NK-92 (cell line): ENCODE data around the gene ZNF185.

ENCODE experiments used
- DNase-seq: peaks from one replicate; lab custom pipeline; 2025; ENCODE audit not compliant: unreplicated experiment; lab: John Stamatoyannopoulos, UW

ZNF185 gene

GRCh38 chrX:152897222-152898131 lies at the start of gene ZNF185:
Gene ZNF185, plus strand, starts transcription at chrX:152898067. Its CDS starts 16,423 bp downstream, at chrX:152914490.
- no peak for DNase-seq

GRCh38 chrX:152850465-152850864 lies 47.4 kb upstream of the ZNF185 start:
- DNase-seq, result no peak

- DNase-seq, result no peak
Measured at GRCh38 chrX:152853986-152854385, 43.9 kb upstream of the ZNF185 start.

- no peak for DNase-seq
Measured at GRCh38 chrX:152861116-152861515, 36.8 kb upstream of the ZNF185 start.

GRCh38 chrX:152861826-152862225 lies 36.0 kb upstream of the ZNF185 start:
- no peak for DNase-seq

GRCh38 chrX:152865232-152865920 lies 32.5 kb upstream of the ZNF185 start:
- DNase-seq, result no peak

GRCh38 chrX:152866386-152866785 lies 31.5 kb upstream of the ZNF185 start:
- no peak for DNase-seq

GRCh38 chrX:152869972-152870371 lies 27.9 kb upstream of the ZNF185 start:
- DNase-seq, result no peak

GRCh38 chrX:152871260-152871659 lies 26.6 kb upstream of the ZNF185 start:
- no peak for DNase-seq

GRCh38 chrX:152872522-152872921 lies 25.3 kb upstream of the ZNF185 start:
- DNase-seq, result no peak

GRCh38 chrX:152873361-152873760 lies 24.5 kb upstream of the ZNF185 start:
- DNase-seq, result no peak

GRCh38 chrX:152876931-152877840 lies 20.7 kb upstream of the ZNF185 start:
- no peak for DNase-seq

GRCh38 chrX:152878976-152879755 lies 18.7 kb upstream of the ZNF185 start:
- DNase-seq, result no peak

GRCh38 chrX:152881289-152881688 lies 16.6 kb upstream of the ZNF185 start:
- DNase-seq, result no peak

- DNase-seq, result no peak
Measured at GRCh38 chrX:152884171-152884570, 13.7 kb upstream of the ZNF185 start.

GRCh38 chrX:152886716-152887115 lies 11.2 kb upstream of the ZNF185 start:
- no peak for DNase-seq

- DNase-seq, result no peak
Measured at GRCh38 chrX:152892499-152892898, 5.4 kb upstream of the ZNF185 start.

- no peak for DNase-seq
Measured at GRCh38 chrX:152892999-152893891, 4.6 kb upstream of the ZNF185 start.

GRCh38 chrX:152893980-152894610 lies 3.8 kb upstream of the ZNF185 start:
- no peak for DNase-seq
